WTC11 (cell line): Measurements from ENCODE around the gene SLC25A23. TPM values are rescaled to one million over a fixed set of nuclear protein-coding genes. Genes with fewer than 3 reads are reported as not detected.

ENCODE experiments used
- ARID4B ChIP-seq: sonication (generic); formaldehyde crosslinking; IDR thresholded peaks from 2 replicates; pipeline ENCODE4 v1.8.0; 2023; ENCODE audit warnings: missing genetic modification reagents, mild to moderate bottlenecking, borderline replicate concordance
- ELF4 ChIP-seq: sonication (generic); formaldehyde crosslinking; IDR thresholded peaks from 2 replicates; pipeline ENCODE4 v1.8.1; 2022; ENCODE audit warnings: low read depth, mild to moderate bottlenecking, moderate library complexity, missing genetic modification reagents
- EMX1 ChIP-seq: fragments of 250-450 bp; sonication (Bioruptor Pico); IDR thresholded peaks from 2 replicates; pipeline ENCODE4 v1.8.0; 2021; ENCODE audit warnings: mild to moderate bottlenecking
- ETV6 ChIP-seq: sonication (generic); formaldehyde crosslinking; IDR thresholded peaks from 2 replicates; pipeline ENCODE4 v1.8.1; 2022; ENCODE audit warnings: mild to moderate bottlenecking, missing genetic modification reagents
- FOXJ3 ChIP-seq: sonication (generic); formaldehyde crosslinking; IDR thresholded peaks from 2 replicates; pipeline ENCODE4 v1.9.0; 2021; ENCODE audit warnings: missing genetic modification reagents, mild to moderate bottlenecking, borderline replicate concordance
- JAZF1 ChIP-seq: fragments of 250-450 bp; sonication (Bioruptor Pico); IDR thresholded peaks from 2 replicates; pipeline ENCODE4 v1.9.0; 2021; ENCODE audit warnings: moderate library complexity, mild to moderate bottlenecking, inconsistent platforms
- JUN ChIP-seq: sonication (generic); formaldehyde crosslinking; IDR thresholded peaks from 2 replicates; pipeline ENCODE4 v1.8.0; 2023; ENCODE audit warnings: mild to moderate bottlenecking, missing genetic modification reagents
- MXD4 ChIP-seq: fragments of 250-450 bp; sonication (Bioruptor Pico); IDR thresholded peaks from 2 replicates; pipeline ENCODE4 v1.8.0; 2021; ENCODE audit warnings: mild to moderate bottlenecking, moderate library complexity, borderline replicate concordance
- MYBL2 ChIP-seq: sonication (generic); formaldehyde crosslinking; IDR thresholded peaks from 2 replicates; pipeline ENCODE4 v1.8.1; 2023; ENCODE audit warnings: mild to moderate bottlenecking, moderate library complexity, missing genetic modification reagents
- NFE2L1 ChIP-seq: sonication (generic); formaldehyde crosslinking; IDR thresholded peaks from 2 replicates; pipeline ENCODE4 v1.8.1; 2023; ENCODE audit warnings: missing genetic modification reagents
- NR2C2 ChIP-seq: sonication (generic); formaldehyde crosslinking; IDR thresholded peaks from 2 replicates; pipeline ENCODE4 v1.8.0; 2022; ENCODE audit warnings: mild to moderate bottlenecking, missing genetic modification reagents
- OVOL2 ChIP-seq: fragments of 250-450 bp; sonication (Bioruptor Pico); IDR thresholded peaks from 2 replicates; pipeline ENCODE4 v1.9.0; 2021; ENCODE audit warnings: mild to moderate bottlenecking, borderline replicate concordance
- STAT6 ChIP-seq: sonication (generic); formaldehyde crosslinking; conservative IDR thresholded peaks from 2 replicates; pipeline ENCODE4 v1.8.1; 2023; ENCODE audit warnings: mild to moderate bottlenecking, low read depth, missing genetic modification reagents, moderate library complexity
- ZBTB21 ChIP-seq: sonication (generic); formaldehyde crosslinking; IDR thresholded peaks from 2 replicates; pipeline ENCODE4 v1.8.1; 2023; ENCODE audit warnings: mild to moderate bottlenecking, missing genetic modification reagents, borderline replicate concordance
- ZNF121 ChIP-seq: sonication (generic); formaldehyde crosslinking; IDR thresholded peaks from 2 replicates; pipeline ENCODE4 v1.8.0; 2023; ENCODE audit warnings: missing genetic modification reagents
- ZNF232 ChIP-seq: sonication (generic); formaldehyde crosslinking; IDR thresholded peaks from 2 replicates; pipeline ENCODE4 v1.8.0; 2022; ENCODE audit warnings: mild to moderate bottlenecking, missing genetic modification reagents
- ZNF416 ChIP-seq: fragments of 250-450 bp; sonication (Bioruptor Pico); IDR thresholded peaks from 2 replicates; pipeline ENCODE4 v1.9.0; 2021; ENCODE audit warnings: mild to moderate bottlenecking, inconsistent platforms
- ZNF532 ChIP-seq: fragments of 250-450 bp; sonication (Bioruptor Pico); IDR thresholded peaks from 2 replicates; pipeline ENCODE4 v1.9.0; 2021; ENCODE audit warnings: mild to moderate bottlenecking, borderline replicate concordance
- total RNA-seq: library from RNA; stranded (reverse); gene quantifications from 3 replicates; pipeline ENCODE4 v1.2.3, GENCODE V29; 2021
- TF ChIP-seq, protein P1 (sequence below): sonication (generic); formaldehyde crosslinking; IDR thresholded peaks from 2 replicates; pipeline ENCODE4 v1.8.0; 2022; ENCODE audit warnings: mild to moderate bottlenecking, missing genetic modification reagents
- TF ChIP-seq, protein P2 (sequence below): sonication (generic); formaldehyde crosslinking; IDR thresholded peaks from 2 replicates; pipeline ENCODE4 v1.8.1; 2023; ENCODE audit warnings: mild to moderate bottlenecking, missing genetic modification reagents

Gene SLC25A23
- total RNA-seq, 1 experiment from 2014 or later, result 63.6 TPM

GRCh38 chr19:6501740-6502648, 42.4 kb upstream of the SLC25A23 start, which contains the start of gene TUBB4A (continued):
- TF ChIP-seq ZNF532 (CRISPR knock-in tag) (no peak), JUN (CRISPR knock-in tag) (no peak), ZBTB21 (CRISPR knock-in tag) (peak; percentile 66; the same call in 1 of the 2 replicates), JAZF1 (CRISPR knock-in tag) (no peak), EMX1 (CRISPR knock-in tag) (no peak), NR2C2 (CRISPR knock-in tag) (no peak), FOXJ3 (CRISPR knock-in tag) (no peak), STAT6 (no peak), NFE2L1 (CRISPR knock-in tag) (no peak), ZNF416 (CRISPR knock-in tag) (no peak), MXD4 (CRISPR knock-in tag) (no peak), OVOL2 (CRISPR knock-in tag) (no peak), MYBL2 (CRISPR knock-in tag) (no peak), ETV6 (CRISPR knock-in tag) (no peak), ZNF232 (no peak), ZNF121 (CRISPR knock-in tag) (no peak), ELF4 (CRISPR knock-in tag) (no peak), ARID4B (CRISPR knock-in tag) (no peak)
- TF ChIP-seq, protein P1, sequence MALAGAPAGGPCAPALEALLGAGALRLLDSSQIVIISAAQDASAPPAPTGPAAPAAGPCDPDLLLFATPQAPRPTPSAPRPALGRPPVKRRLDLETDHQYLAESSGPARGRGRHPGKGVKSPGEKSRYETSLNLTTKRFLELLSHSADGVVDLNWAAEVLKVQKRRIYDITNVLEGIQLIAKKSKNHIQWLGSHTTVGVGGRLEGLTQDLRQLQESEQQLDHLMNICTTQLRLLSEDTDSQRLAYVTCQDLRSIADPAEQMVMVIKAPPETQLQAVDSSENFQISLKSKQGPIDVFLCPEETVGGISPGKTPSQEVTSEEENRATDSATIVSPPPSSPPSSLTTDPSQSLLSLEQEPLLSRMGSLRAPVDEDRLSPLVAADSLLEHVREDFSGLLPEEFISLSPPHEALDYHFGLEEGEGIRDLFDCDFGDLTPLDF (CRISPR knock-in tag), result no peak
- TF ChIP-seq, protein P2, sequence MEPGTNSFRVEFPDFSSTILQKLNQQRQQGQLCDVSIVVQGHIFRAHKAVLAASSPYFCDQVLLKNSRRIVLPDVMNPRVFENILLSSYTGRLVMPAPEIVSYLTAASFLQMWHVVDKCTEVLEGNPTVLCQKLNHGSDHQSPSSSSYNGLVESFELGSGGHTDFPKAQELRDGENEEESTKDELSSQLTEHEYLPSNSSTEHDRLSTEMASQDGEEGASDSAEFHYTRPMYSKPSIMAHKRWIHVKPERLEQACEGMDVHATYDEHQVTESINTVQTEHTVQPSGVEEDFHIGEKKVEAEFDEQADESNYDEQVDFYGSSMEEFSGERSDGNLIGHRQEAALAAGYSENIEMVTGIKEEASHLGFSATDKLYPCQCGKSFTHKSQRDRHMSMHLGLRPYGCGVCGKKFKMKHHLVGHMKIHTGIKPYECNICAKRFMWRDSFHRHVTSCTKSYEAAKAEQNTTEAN (CRISPR knock-in tag), result no peak
